NCI-H146 treated with DMSO at 0.1 percent for 48 hours (cell line): ENCODE results near the gene CCDC137.

Source experiments
- DNase-seq: peaks from one replicate; lab custom pipeline; 2025; ENCODE audit not compliant: unreplicated experiment; lab: John Stamatoyannopoulos, UW

The CCDC137 gene

DNA sequence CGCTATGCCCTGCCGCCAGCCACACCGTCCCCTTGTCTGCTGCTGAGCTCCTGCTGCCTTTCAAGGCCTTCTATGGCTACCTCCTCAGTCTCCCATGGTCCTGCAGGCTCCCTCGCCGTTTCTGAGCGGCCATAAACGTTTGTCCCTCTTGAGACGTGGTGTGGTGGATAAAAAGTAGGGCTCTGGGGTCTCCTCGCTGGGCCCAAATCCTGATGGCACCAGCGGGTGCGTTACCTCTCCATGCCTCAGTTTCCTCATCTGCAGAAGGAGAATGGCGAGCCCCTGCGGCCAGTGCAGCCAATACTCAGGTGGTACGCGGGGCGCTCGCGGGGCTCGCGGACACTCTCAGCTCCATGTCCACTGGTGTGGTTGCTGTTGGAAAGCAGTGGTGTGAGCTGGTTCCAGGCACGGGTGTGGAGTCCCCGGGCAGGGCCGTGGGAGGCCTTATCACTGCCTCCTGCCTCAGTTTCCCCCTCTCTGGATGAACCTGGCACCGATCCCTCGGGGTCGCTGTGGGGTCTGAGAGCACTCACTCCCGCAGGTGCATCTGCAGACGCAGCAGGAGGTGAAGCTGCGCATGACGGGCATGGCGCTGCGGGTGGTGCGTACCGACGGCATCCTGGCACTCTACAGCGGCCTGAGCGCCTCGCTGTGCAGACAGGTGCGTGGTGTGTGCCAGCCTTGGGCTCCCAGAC, 48.0 kb downstream of the CCDC137 start:
- no peak for DNase-seq

DNA sequence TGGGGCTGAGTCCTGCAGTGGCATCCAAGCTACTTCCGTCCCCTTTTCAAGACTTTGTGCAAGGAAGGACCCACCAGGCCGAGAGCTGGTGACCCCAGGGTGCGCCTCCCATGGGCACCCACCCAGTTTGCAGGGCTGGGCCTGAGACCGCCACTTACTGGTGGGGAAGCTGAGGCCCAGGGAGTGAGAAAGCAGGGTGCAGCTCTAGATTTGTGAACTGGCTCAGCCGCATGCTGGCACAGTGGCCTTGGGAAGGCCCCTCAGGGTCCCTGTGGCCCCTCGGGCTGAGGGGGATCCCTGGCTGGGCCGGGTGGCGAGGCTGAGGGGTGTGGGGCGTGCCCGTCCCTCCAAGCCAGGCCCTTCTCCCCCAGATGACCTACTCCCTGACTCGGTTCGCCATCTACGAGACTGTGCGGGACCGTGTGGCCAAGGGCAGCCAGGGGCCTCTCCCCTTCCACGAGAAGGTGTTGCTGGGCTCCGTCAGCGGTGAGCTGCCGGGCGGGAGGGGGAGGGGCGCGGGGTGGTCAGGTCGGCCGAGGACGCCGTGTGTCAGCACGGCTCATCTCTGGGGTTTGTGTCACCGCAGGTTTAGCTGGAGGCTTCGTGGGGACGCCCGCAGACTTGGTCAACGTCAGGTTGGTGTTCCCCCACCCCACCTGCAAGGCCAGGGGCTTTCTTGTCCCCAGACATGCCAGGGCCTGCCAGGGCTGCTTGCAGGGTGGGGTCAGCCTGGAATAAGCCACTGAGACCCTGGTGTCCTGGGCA, 48.8 kb downstream of the CCDC137 start:
- DNase-seq, result no peak

DNA sequence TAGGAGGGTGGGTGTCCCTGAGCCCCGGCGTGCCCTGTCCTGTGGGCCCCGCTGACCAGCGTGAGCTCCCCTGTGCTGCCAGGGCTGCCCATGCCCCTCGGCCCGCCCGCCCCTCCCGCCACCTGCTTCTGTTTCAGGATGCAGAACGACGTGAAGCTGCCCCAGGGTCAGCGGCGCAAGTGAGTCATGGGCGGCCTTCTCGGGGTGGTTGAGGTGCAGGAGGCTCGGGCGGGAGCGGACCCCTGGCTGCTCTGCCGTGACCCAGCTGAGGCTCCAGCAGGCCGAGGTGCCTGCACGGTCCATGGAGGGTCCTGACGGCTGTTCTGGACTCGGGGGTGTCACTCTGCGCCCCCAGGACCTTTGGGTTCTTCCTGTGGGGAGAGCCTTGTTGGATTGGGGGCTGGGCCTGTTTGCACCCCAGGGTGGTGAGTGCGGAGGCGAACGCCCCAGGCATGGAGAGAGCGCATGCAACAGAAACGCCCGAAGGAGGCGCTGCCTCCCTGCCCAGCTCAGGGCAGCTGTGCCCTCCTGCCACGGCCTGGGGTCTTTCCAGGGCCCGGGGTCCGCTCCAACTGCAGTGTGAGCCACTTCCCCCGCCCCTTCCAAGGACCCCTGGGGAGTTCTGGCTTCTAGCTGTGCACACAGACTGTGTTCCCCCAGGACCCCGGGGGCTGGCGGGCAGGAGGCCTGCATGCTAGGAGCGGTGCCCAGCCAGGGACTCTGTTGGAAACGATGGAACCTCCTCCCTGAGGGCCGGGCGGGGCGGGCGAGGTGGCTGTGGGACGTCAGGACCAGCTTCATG, 49.5 kb downstream of the CCDC137 start:
- no peak for DNase-seq

DNA sequence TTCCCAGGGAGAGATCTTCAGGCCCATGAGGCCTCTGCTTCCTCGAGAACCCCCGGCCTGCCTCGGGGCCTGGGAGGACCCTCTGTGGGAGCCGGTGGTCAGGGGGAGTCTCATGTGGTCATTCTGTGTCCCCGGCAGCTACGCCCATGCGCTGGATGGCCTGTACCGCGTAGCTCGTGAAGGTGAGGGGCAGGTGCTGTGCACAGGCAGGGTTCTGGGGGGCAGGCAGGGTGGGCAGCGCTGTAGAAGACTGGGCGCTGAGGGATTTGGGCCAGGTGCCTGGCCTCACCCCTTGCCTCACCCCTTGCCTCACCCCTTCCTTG, 50.1 kb downstream of the CCDC137 start:
- DNase-seq, result no peak

DNA sequence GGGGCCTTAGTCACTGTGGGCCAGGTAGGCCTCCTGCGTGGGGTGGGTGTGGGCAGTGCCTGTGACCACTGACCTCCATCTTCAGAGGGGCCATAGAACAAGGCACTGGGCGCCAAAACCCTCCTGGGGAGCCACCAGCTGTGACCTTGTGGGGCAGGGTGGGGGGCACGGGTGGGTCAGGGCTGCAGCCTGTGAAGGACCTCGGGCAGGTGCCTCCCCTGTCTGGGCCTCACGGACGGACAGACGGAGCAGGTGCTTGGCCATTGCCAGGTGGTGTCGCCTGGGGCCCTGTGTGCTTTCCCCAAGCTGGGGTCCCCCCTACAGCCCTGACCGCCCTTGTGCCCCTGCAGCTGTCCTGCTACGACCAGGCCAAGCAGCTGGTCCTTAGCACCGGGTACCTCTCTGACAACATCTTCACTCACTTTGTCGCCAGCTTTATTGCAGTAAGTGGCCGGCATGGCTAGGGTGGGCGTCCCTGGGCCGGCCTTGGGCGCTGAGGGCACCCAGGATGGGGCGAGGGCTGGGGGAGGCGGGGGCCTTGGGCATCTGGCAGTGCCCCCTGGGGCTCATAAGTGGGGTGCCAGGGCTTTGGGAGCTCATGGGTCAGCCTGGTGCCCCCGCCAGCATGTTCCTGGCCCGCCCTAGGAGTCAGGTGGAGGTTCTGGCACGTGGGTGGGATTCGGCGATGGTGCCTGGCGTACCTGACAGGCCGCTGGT, 50.7 kb downstream of the CCDC137 start:
- DNase-seq, result no peak

DNA sequence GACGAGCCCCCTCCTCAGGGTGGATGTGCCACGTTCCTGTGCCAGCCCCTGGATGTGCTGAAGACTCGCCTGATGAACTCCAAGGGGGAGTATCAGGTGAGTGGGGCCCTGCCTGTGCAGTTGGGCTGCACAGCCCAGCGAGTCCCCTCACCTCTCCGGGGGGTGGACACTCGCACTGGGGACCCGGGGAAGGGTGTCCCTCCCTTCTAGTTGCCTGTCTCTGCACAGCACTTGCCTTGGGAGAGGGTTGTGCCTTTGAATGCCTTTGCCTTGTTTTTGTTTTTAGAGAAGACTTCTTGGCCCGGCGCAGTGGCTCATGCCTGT, 51.2 kb downstream of the CCDC137 start:
- DNase-seq, result no peak

DNA sequence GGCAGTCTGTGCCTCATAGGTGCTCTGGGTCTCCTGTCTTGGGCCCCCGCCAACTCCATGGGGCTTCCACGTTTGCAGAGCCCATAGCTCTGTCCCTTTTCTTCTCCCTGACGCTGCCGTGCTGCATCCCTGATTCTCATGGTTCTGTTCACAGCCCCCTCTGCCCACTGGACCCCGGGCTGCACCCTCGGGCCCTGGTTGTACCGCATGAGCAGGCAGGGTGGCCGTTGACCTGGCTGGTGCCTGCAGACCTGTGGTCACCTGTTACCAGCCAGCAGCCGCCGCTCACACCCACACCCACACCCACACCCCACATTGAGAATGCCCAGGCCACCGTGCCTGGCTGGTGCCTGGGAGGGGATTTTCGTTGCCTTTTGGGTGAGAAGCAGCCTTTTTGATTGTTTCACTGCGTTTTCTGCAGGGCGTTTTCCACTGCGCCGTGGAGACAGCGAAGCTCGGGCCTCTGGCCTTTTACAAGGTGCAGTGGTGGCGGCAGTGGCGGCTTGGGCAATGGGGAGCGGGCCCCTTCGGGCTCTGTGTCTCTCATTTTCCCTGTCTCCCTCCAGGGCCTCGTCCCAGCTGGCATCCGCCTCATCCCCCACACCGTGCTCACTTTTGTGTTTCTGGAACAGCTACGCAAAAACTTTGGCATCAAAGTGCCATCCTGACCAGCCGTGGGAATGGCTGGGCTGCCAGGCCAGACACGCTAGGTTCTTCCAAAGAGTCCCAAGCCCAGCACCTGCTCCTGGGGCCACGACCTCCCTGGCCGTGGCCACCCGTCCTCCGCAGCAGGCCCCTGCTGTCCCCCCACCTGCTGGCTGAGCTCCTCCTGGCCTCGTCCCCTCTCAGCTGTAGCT, 53.1 kb downstream of the CCDC137 start:
- no peak for DNase-seq

DNA sequence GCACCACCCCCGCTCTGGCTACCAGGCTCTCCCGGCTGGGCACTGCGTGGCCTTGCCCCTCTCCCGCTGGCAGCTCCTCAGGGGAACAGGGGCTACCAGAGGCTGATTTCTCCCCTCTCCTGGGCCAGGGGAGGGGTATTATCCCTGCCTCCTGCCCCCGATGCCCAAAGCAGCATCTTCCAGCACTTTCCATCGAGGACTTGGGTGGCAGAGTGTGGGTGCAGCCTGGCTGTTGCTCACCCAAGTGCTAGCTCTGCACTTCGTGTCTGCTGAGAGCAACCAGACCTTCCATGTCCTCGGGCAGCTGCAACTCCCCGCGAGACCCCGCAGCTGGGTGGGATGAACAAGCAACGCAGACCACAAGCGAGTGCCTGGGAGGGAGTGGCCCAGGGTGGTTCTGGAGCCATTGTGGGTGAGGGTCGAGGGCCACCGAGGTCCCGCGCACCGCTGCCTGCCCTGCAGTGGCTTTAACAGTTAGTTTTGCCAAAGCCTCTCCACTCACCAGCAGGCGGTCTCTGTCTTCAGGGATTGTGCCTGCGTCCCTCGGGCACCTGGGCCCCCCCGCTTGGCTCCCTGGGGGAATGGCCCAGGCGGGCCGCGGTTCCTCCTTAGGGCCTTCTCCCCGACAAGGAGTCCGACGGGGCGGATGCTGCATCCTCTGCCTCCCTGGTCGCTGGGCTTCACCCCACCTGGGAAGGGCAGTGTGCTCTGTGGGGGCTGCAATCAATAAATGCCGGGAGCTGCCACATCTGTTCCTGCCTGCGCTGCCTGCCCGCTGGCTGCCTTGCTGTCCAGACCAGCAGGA, 53.9 kb downstream of the CCDC137 start:
- no peak for DNase-seq

DNA sequence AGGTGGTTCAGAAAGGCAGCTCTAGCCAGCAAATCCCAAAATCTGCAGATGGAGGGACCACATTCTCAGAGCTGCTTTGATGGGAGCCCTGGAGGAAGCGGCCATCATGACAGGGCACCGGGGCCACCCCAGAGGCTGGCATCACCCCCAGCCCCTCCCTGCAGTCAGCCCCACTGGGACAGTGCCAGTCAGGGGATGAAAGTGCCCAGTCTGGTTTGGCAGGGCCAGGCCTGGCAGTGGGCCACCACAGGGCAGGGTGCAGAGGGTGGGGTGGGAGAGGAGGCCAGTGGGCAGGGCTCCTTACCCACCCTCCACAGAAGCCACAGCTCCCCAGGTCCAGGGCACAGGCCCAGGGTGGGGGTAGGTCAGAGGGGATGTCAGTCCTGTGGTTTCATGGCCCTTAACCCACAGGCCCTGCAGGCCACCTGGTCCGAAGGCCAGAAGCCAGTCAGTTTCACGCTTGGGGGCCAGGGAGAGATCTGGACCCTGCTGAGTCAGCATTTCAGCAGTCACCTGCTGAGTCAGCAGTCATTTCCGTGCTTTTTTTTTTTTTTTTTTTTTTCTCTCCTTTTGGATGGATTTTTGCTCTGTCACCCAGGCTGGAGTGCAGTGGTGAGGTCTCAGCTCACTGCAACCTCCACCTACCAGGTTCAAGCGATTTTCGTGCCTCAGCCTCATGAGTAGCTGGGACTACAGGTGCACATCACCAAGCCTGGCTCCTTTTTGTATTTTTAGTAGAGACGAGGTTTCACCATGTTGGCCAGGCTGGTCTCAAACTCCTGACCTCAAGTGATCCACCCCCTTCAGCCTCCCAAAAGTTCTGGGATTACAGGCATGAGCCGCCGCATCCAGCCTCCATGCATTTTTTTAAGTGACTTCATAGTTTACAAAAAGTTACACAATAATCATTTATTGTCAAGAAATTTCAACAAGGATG, 55.9 kb downstream of the CCDC137 start:
- no peak for DNase-seq
